A172 (cell line): Measurements from ENCODE around the gene GLCE. TPM values are rescaled to one million over a fixed set of nuclear protein-coding genes. Genes with fewer than 3 reads are reported as not detected.
"Not testable (repeated sequence)": the region's sequence is repeated elsewhere in the genome, so short reads cannot be mapped to it uniquely, and the experiment has no call there.

ENCODE experiments used
- DNase-seq: peaks from one replicate; pipeline ENCODE4 v3.0.0-alpha.2; 2015; ENCODE audit warnings: low spot score
- total RNA-seq: library from RNA; depleted of rRNA; stranded (reverse); fragments of >200 nt; shearing (Covaris generic); gene quantifications from 2 replicates; pipeline ENCODE4 v1.2.3, GENCODE V29; 2014

The GLCE gene
- total RNA-seq, 1 experiment from 2014 or later = 17.8 TPM

DNA sequence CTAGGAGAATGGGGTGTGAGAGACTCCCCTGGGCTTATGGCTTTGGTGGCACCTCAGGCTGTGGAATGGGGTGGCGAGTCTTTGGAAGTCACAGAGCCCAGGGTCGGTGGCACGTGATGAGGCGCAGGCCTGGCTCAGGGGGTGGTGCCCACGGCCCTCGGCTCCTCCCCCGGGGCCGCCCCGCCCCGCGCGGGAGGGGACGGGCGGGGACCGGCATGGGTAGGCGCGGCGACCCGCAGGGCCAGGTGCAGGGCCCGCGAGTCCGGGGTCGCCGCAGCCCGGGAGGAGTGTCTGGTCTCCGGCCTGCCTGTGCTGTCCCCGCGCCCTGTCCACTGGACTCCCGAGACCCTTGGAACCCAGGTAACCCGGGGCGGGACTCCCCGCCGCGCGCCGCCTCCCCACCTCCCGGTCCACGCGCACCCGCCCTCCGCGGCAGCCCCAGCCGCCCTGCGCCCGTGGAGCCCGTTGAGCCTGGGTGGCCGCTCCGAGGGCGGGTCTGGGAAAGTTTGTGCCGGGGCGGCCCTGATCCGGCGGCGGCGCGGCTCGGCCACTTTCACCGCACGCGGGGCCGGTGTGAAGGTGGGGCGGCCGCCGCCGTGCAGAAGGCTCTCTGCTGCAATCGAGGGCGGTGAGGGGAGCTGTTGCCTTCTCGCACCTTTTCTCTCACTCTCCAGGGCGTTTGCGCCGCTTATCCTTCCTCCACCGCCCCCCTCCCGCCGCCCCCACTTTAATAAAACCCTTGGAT lies 138.4 kb downstream of the GLCE start, which contains the start of gene PAQR5:
TSS of gene PAQR5 (plus strand) at position 216 of the 745 bp plus-strand sequence. CDS start 61,169 bp downstream, outside the sequence.
- no peak for DNase-seq

- no peak for DNase-seq
Measured at GRCh38 chr15:69299451-69299886, 139.0 kb downstream of the GLCE start.

DNA sequence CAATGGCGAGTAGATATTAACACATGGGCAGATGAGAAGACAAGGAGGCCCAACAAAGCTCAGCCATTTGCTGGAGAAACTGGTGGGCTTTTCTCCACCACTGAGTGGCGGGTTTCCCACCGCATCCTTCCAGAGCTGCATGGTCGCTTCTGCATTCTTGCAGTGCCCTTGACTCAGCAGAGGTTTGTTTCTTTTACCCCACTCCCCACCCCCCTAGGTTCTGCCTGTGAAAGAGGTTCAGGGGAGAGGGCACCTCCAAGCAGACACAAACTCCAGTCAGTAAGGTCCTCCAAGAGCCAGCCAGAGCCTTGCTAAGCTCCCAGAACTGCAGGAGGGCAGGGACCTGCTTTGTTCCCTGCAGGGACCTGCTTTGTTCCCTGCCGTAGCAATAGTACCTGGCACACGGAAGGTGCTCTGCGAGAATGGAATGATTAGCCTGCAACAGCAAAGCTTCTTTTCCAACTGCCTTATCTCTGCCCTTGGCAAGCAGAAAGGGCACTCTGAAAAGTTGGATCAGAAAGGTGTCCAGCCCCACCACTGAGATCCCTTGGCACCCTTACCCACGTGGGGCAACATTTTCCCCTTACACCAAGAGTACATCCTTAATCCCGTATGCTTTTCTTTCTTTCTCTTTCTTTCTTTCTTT lies 139.6 kb downstream of the GLCE start:
- no peak for DNase-seq

- not testable (repeated sequence) for DNase-seq
Measured at GRCh38 chr15:69301101-69301500, 140.7 kb downstream of the GLCE start.

- not testable (repeated sequence) for DNase-seq
Measured at GRCh38 chr15:69302087-69302486, 141.7 kb downstream of the GLCE start.

DNA sequence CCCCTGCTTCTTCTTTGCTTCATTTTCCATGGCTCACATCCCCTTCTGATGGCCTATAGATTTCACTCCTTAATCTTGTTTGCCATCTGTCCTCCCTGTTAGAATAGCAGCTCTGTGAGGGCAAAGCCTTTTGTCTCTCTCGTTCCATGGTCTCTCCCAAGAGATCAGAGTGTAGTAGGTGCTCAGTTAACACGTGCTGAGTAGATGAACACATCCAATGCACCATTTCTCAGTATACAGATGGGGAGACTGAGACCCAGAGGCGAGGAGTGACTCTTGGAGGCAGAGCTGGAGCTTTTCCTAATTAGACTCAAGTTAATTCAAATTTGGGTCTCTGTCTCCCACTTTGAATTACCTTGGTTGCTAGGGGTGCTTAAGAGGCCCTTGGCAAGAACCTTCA lies 142.5 kb downstream of the GLCE start:
- no peak for DNase-seq

DNA sequence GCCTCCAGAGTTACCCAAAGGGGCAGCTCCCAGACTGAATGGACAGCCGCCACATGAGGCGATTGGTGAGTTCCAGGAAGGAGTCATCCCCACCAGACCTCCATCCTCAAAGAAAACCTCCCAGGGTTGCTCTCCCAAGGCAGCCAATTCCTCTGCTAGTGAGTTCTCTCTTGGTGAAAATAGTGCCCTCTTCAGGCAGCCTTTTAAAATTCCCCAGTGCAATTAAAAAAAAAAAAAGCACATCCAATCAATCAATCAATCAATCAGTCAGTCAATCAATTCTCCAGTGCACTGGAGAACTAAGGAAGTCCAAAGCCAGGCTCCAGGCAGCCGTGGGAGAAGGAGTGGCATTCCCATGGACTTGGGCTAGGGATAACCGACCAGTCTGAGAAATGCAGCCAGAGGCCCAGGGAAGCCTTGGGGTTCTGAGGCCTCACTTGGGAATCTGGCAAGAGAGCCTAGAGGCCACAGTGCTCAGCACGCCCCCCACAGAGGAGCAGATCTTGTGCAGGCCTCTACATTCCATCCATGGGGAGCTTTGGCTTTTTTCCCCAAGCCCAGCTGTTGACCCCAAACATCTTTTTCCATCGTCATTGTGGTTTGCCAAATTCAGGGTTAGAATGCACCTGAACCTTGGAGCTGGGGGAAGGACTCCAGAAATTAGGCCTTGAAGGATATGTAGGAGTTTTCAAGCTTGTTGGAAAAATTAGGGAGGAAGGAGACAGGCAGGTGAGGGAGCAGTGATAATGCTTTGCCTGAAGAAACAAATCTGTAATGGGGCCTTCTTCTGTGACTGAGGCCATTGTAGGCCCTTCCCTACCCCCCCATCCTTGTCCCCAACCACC lies 143.1 kb downstream of the GLCE start:
- DNase-seq = no peak

DNA sequence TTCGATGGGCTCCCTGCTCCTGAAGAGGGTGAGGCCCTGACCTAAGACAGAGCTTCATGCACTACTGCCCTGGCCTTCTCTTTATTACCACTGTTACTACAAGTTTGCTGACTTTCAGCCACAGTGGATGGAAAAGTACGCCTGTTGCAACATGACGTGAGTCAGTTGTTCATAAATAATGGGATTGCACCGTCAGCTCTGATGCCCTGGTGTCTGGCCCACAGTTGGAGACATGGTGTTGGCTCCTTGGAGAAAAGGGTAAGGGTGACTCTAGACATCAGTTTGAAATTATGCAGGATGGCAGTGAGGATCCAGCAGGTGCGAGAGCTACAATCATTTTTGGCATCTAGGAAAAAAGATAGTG lies 143.7 kb downstream of the GLCE start:
- DNase-seq = peak; percentile 69

DNA sequence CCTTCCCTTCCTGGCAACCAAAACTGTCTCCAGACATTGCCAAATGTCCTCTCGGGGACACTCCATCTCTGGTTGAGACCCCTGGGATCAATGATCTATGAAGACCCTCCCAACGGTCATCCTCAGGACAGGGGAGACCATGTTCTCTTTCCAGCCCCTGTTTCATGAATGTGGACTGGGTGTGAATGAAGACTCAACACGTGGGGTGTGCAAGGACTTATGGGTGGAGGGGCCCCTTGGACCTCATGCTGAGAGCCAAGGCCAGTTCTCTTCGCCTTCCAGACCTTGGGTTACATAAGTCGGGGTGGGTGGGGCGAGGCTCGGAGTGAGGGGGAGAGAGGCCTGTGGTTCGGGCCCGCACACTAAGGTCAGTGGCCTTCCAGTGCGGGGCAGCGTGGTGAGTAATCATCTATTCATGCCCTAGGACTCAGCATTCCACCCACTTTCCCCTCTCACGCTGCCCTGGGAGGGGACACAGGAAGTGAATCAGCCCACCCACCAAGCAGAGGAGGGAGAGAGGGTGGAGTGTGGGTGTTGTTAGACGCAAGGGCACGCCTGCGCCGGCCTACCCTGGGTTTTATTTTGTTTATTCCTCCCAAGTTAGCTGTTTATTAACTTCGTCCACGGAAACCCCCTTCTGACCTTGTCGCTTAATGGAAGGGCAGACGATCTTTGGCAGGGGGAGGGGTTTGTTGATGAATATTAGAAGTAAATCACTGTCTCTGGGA lies 144.9 kb downstream of the GLCE start:
- DNase-seq = peak; percentile 95

GRCh38 chr15:69305933-69306568 lies 145.6 kb downstream of the GLCE start:
- no peak for DNase-seq

DNA sequence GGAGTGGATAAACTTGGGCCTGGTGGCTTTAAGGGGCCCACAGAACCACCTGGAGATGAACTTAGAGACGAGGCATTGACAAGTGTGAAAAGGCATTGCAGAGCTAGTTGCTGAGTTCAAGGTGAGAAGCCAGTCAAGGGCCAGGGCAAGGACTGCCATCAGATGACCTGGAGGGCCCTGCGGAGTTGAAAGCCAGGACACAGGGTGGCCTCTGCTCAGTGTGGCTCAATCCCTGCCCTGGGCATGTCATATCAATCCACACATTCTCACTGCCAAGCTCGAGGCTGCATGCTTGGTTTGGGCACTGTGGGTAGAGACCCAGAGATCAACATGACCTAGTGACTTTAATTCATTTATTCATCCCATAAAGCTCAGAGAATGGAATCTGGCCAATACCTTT lies 147.5 kb downstream of the GLCE start:
- no peak for DNase-seq

DNA sequence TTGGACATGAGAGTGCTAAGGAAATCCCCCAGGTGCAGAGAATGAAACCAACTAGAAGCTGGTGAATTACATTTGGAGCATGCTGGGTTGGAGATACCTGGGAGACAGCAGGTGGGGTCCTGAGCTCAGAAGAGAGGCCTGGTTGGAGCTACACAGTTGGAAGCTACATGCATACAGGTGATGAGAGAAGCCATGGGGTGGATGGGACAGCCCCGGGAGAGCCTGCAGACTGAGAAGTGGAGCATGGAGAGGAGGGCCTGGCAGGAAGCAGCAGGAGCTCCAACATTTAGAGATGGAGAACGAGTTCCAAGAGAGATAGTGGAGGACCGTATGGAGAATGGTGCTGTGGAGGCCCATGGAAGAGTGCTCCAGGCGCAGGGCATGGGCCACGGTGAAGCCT lies 148.5 kb downstream of the GLCE start:
- no peak for DNase-seq

DNA sequence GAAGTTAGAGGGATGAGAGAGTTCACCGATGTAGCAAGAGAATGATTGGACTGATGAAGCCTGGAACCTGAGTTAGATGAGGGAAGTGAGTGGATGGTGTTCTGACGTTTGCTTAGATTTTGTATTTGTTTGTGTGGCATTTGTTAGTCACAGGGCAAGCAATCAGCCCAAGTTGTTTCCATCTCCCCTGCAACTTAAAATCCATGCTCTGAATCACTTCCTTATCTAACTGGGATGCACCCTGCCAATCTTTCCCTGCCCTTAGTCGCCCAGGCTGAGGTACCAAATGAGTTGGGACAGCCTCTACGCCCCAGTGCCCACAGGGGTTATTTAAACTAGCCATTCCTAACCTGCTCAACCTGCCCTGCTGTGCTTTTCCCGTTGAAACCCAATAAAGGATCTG lies 150.9 kb downstream of the GLCE start:
- DNase-seq = peak; percentile 74

DNA sequence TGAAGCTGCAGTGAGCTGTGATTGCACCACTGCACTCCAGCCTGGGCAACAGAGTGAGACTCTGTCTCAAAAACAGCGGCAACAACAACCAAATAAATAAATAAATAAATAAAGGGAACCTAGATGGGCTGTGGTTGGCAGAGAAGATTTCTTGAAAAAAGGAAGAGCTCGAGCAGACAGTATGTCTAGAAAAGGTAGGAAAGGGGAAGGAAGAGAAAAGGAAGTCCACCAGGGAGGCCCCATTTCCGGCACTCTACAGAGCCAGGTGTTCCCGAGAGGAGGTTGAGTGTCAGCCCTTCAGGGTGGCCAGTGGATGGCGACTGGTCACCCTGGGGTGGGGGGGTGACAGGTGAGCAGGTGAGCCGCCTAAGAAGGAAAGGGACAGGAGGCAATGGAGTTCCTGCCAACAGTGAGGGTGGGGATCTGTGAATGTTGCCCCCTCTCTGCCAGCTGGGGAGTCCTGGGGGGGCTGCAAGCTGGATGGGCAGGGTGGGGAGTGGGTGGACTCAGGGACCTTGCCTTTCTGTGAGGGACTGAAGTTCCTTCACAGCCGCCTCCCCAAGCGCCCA lies 153.1 kb downstream of the GLCE start:
- DNase-seq = no peak

DNA sequence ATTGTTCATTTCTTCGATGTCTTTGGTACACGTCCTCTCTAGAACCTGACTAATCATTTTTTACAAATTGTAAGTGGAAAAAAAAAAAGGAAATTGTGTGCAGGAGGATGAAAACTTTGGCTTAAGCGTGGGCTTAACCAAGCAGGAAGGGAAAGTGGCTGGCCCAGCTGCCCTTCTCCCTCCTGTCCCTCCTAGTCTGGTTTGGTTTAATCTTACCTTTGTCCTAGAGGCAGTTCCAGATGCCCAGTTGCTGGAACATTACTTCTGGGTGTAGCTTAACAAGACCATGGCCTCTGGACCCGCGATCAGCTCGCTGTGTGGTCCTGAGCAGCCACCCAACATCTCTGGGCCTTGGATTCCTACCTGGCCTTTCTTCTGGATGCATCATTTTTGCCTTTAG lies 153.7 kb downstream of the GLCE start:
- DNase-seq = no peak

DNA sequence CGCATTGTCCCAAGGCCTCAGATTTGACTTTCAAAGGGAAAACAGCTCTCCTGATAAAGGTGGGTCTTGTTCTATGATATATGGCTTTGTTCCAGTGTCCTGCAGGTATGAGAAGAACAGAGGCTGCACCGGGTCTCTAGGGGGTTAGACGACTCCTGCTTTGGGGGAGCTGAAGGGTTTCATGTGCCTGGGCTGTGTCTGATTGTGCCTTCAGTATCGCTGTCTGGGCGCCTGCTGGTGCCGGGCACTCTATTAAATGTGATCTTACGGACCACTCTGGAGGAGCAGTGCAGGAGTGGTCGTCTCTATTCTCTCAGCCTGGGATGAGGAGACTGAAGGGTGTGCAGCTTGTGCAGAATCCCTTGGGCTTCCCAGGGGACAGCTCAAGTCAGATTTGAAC lies 154.3 kb downstream of the GLCE start:
- DNase-seq = no peak

GRCh38 chr15:69315402-69316110 lies 155.1 kb downstream of the GLCE start:
- DNase-seq = no peak

DNA sequence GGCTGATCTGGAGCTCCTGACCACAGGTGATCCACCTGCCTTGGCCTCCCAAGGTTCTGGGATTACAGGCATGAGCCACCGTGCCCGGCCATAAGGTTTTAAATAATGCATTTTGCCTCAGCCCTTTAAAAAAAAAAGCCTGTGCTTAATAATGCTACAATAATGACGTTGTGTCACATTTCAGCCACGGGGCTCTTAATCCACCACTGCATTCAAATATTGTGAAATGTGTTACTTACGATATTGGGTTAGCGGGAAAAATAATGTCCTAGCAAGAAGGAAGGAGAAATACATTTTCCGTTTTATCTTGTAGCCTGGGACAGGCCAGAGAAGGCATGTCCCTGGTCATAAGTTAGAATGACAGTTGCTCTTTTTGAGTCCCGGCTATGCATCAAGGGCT lies 155.9 kb downstream of the GLCE start:
- no peak for DNase-seq

- no peak for DNase-seq
Measured at GRCh38 chr15:69317392-69317841, 157.0 kb downstream of the GLCE start.

GRCh38 chr15:69318033-69318432 lies 157.6 kb downstream of the GLCE start:
- DNase-seq = no peak
